NCI-H226 (cell line): ENCODE results near the gene PRSS53.

Source experiments
- DNase-seq: peaks from one replicate; pipeline ENCODE4 v3.0.0-alpha.2; 2015

The PRSS53 gene

DNA sequence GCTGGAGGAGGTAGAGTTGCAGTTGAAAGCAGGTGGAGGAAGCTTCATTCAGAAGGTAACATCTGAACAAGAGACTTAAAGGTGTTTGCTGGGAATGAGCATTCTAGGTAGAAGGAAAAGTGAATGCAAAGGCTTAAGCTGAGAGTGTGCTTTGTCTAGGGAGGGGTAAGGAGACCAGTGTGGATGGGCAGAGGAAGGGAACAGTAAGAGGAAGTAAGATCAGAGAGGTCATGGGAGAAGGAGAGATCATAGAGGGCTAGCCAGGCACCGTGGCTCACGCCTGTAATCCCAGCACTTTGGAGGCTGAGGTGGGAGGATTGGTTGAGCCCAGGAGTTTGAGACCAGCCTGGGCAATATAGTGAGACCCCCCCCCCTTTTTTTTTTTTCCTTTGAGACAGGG is 52.1 kb downstream of the PRSS53 start:
- DNase-seq, result no peak

- peak; percentile 71 for DNase-seq
These were observed 54.8 kb downstream of the PRSS53 start for GRCh38 chr16:31033709-31034492.
